Loucy (cell line): ENCODE results near the gene SLAMF1.

Source experiments
- H2AFZ ChIP-seq: fragments of 200-600 bp; sonication (generic); 2 replicates; pipeline ENCODE4 v1.6.0; 2016; ENCODE audit warnings: antibody characterized with exemption, mild to moderate bottlenecking, low read length, moderate library complexity
- H3F3A ChIP-seq: fragments of 200-600 bp; 2 replicates; pipeline ENCODE4 v1.6.0; 2016; ENCODE audit warnings: antibody characterized with exemption, low read depth, mild to moderate bottlenecking
- H3K27me3 ChIP-seq: fragments of 200-600 bp; sonication (generic); 2 replicates; pipeline ENCODE4 v1.6.1; 2014; ENCODE audit warnings: low read length, mild to moderate bottlenecking; ENCODE audit not compliant: insufficient read depth, poor library complexity, severe bottlenecking
- H3K36me3 ChIP-seq: fragments of 200-600 bp; sonication (generic); 2 replicates; pipeline ENCODE4 v1.6.1; 2016; ENCODE audit warnings: low read length; ENCODE audit not compliant: insufficient read depth
- H3K4me1 ChIP-seq: fragments of 200-600 bp; sonication (generic); 2 replicates; pipeline ENCODE4 v1.5.1; 2014; ENCODE audit warnings: low read length, mild to moderate bottlenecking; ENCODE audit not compliant: insufficient read depth, poor library complexity, severe bottlenecking
- H3K4me2 ChIP-seq: fragments of 200-600 bp; sonication (generic); 2 replicates; pipeline ENCODE4 v1.6.0; 2014; ENCODE audit warnings: antibody characterized with exemption, low read length, low read depth, mild to moderate bottlenecking; ENCODE audit not compliant: poor library complexity, severe bottlenecking
- H3K4me3 ChIP-seq: fragments of 200-600 bp; sonication (generic); 2 replicates; pipeline ENCODE4 v1.5.1; 2014; ENCODE audit warnings: low read length, mild to moderate bottlenecking, mixed read lengths; ENCODE audit not compliant: poor library complexity, severe bottlenecking
- H3K79me2 ChIP-seq: fragments of 200-600 bp; sonication (generic); 2 replicates; pipeline ENCODE4 v1.6.1; 2014; ENCODE audit warnings: low read length; ENCODE audit not compliant: insufficient read depth
- H3K9ac ChIP-seq: fragments of 200-600 bp; sonication (generic); 2 replicates; pipeline ENCODE4 v1.6.0; 2014; ENCODE audit warnings: mild to moderate bottlenecking, low read depth, low read length, moderate library complexity; ENCODE audit not compliant: poor library complexity, severe bottlenecking
- H3K9me2 ChIP-seq: fragments of 200-600 bp; sonication (generic); replicated peaks from 2 replicates; pipeline ENCODE4 v1.6.1; 2016; ENCODE audit warnings: low read depth, low read length, mixed read lengths
- H3K9me3 ChIP-seq: fragments of 200-600 bp; sonication (generic); 2 replicates; pipeline ENCODE4 v1.6.1; 2014; ENCODE audit warnings: mild to moderate bottlenecking, antibody characterized with exemption, low read length, low read depth; ENCODE audit not compliant: insufficient read depth
- H4K20me1 ChIP-seq: fragments of 200-600 bp; sonication (generic); 2 replicates; pipeline ENCODE4 v1.6.0; 2014; ENCODE audit warnings: antibody characterized with exemption, low read length, mild to moderate bottlenecking; ENCODE audit not compliant: insufficient read depth, poor library complexity, severe bottlenecking
- EZH2phosphoT487 ChIP-seq: fragments of 200-600 bp; IDR thresholded peaks from 2 replicates; pipeline ENCODE4 v1.6.1; 2018; ENCODE audit warnings: antibody characterized with exemption, mild to moderate bottlenecking, moderate library complexity, borderline replicate concordance
- TF ChIP-seq, protein P1 (sequence below): fragments of 200-600 bp; sonication (generic); conservative IDR thresholded peaks from 2 replicates; pipeline ENCODE4 v1.5.1; 2014; ENCODE audit warnings: mild to moderate bottlenecking, antibody characterized with exemption, low read length

The SLAMF1 gene

DNA sequence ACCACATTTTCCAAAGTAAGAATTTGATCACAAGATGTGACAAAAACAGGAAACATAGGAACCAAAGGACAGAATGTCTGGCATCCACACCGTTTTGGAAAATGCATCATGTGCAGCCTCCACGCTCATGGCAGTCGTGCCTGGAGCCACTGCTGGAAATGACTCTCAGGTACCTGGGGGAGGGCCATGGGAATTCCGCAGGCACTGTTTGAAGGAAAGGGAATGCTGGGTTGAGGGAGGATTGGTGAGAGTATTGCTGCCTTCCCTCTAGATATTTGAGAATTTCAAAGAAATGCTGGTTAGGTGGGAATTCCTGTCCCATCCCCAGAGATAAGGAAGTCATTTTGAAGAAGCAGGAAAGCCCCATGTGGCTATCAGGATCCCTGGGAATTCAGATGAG lies 10.8 kb downstream of the SLAMF1 start:
- Histone ChIP-seq H3K9ac (no peak overlapping the region), H3K4me1 (peaks cover 41% of the 10 kb centered on the region)

DNA sequence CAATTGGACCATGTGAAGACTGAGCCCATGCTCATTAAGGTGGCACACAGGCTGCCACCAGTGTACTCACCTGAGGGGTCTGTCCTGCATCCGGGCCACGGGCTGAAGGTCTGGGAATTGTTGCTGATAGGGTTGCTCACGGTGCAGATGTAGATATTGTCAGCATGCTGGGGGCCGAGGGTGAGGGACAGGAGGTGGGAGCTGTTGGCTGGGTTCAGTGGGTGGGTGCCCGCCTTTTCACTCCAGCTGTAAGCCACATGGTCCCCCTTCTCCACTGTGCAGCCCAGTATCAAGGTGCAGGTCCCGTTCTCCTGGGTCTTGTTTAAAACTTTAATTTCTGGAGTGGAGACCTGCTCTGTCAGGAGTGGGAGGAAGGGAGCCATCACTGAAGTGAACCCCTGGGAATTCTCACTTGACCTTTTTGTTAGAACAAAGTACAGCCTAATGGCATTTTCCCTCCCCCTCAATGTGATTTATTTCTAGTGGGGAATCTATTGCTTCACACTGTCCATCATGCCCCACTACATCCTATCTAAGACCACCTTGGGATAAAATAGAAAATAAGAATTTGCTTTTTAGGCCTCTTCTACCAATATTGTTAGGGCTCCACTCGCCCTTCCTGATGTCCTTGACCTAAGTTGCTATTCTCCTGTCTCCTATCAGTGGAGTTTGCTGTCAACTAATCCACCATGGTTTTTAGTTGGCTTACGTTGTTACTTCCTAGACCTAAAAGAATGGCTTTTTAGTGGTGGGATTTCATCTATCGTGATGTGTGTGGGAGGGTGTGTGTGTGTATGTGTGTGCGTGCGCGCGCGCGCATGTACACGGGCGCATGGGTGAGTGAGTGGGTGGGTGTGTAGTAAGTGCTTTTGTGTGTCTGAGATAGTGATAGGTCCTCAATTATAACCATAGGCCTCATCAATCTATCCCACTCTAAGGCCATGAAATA lies 12.0 kb downstream of the SLAMF1 start:
- no peaks in the 10 kb centered on the region for H3K9me2 ChIP-seq
- H3K4me2 ChIP-seq: no peak overlapping the region
- TF ChIP-seq, protein P1, sequence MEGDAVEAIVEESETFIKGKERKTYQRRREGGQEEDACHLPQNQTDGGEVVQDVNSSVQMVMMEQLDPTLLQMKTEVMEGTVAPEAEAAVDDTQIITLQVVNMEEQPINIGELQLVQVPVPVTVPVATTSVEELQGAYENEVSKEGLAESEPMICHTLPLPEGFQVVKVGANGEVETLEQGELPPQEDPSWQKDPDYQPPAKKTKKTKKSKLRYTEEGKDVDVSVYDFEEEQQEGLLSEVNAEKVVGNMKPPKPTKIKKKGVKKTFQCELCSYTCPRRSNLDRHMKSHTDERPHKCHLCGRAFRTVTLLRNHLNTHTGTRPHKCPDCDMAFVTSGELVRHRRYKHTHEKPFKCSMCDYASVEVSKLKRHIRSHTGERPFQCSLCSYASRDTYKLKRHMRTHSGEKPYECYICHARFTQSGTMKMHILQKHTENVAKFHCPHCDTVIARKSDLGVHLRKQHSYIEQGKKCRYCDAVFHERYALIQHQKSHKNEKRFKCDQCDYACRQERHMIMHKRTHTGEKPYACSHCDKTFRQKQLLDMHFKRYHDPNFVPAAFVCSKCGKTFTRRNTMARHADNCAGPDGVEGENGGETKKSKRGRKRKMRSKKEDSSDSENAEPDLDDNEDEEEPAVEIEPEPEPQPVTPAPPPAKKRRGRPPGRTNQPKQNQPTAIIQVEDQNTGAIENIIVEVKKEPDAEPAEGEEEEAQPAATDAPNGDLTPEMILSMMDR: no peak
- no peak for TF ChIP-seq EZH2phosphoT487
- no peaks in the 10 kb centered on the region for H3K36me3 ChIP-seq
- no peaks in the 10 kb centered on the region for H3K9me3 ChIP-seq
- H3K79me2 ChIP-seq: no peaks in the 10 kb centered on the region
- no peak overlapping the region for H2AFZ ChIP-seq
- peaks cover 31% of the 10 kb centered on the region for H3K4me1 ChIP-seq
- no peaks in the 10 kb centered on the region for H4K20me1 ChIP-seq
- H3K9ac ChIP-seq: no peak overlapping the region
- 0 out of 2 replicates have a peak, but pooled peaks cover 2% of the 10 kb centered on the region for H3F3A ChIP-seq
- no peaks in the 10 kb centered on the region for H3K27me3 ChIP-seq
- H3K4me3 ChIP-seq: no peak overlapping the region

More for the DNA sequence above, 10.8 kb downstream of the SLAMF1 start:
- Histone ChIP-seq H3K4me2 (no peak overlapping the region), H3K9me3 (no peaks in the 10 kb centered on the region), H3F3A (0 out of 2 replicates have a peak, but pooled peaks cover 4% of the 10 kb centered on the region), H2AFZ (no peak overlapping the region), H3K36me3 (no peaks in the 10 kb centered on the region), H3K27me3 (no peaks in the 10 kb centered on the region), H3K4me3 (no peak overlapping the region), H3K79me2 (no peaks in the 10 kb centered on the region), H3K9me2 (no peaks in the 10 kb centered on the region), H4K20me1 (no peaks in the 10 kb centered on the region)
- TF ChIP-seq EZH2phosphoT487: no peak
- TF ChIP-seq, protein P1: no peak

- TF ChIP-seq EZH2phosphoT487: no peak
- TF ChIP-seq, protein P1: no peak
- no peaks in the 10 kb centered on the region for H3K36me3 ChIP-seq
- H3K9me2 ChIP-seq: no peaks in the 10 kb centered on the region
- H3K9me3 ChIP-seq: no peaks in the 10 kb centered on the region
- no peak overlapping the region for H2AFZ ChIP-seq
- no peaks in the 10 kb centered on the region for H3K79me2 ChIP-seq
- H3K27me3 ChIP-seq: no peaks in the 10 kb centered on the region
- H3K9ac ChIP-seq: no peak overlapping the region
- H3K4me1 ChIP-seq: peaks cover 24% of the 10 kb centered on the region
- no peak overlapping the region for H3K4me2 ChIP-seq
- H3F3A ChIP-seq: no peaks in the 10 kb centered on the region
- H3K4me3 ChIP-seq: no peak overlapping the region
- H4K20me1 ChIP-seq: no peaks in the 10 kb centered on the region
Measured at GRCh38 chr1:160633330-160633903, 13.4 kb downstream of the SLAMF1 start.
